ENCODE results near the gene ATP6V1E1.
"Not testable (repeated sequence)": the region's sequence is repeated elsewhere in the genome, so short reads cannot be mapped to it uniquely, and the experiment has no call there.

ATP6V1E1 gene

DNA sequence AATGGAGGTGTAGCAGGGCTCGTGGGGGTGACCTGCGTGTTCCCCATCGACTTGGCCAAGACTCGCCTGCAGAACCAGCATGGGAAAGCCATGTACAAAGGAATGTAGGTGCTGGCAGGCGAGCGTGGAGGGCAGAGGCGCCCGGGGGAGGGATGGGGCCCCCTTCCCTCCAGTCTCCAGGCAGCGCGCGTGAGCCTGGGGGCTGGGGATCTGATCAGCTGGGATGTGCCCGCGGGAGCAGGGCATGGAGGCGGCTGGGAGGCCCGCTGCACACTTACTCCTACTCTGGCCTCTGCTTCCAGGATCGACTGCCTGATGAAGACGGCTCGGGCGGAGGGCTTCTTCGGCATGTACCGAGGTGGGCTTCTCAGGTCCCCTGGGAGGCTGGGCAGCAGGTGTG is 47.5 kb downstream of the ATP6V1E1 start:
- DNase-seq (ENCODE audit: low read depth, low spot score): no peak

DNA sequence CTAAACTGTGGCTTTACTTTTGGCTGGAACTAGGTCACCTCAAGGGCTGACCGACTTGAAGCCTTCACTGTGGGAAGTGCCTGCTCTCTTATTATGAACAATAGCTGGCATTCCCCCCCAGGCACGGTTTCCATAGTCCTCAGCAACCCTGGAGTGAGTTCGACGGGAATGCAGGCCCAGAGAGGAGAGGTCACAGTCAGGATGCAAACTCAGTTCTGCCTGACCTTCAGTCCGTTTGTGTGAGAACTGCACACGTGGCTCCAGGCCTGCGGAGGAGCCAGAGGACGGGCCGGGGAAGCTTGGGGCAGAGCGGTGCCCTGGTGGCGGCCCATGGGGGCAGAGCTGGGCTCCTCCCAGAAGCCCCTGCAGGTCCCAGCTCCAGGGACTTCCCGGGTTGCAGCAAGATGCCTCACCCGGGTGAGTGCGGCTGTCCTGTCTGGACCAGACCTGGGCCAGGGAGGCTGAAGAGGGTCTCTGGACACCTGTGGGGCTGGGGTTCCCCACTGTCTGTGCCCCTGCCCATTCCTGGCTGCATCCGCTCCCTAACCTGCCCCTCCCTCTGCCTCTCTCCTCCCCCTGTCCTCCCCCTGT is 48.0 kb downstream of the ATP6V1E1 start:
- no peak for DNase-seq (ENCODE audit: low read depth, low spot score)

GRCh38 chr22:17579535-17579981 is 49.0 kb downstream of the ATP6V1E1 start:
- no peak for DNase-seq (ENCODE audit: low read depth, low spot score)

DNA sequence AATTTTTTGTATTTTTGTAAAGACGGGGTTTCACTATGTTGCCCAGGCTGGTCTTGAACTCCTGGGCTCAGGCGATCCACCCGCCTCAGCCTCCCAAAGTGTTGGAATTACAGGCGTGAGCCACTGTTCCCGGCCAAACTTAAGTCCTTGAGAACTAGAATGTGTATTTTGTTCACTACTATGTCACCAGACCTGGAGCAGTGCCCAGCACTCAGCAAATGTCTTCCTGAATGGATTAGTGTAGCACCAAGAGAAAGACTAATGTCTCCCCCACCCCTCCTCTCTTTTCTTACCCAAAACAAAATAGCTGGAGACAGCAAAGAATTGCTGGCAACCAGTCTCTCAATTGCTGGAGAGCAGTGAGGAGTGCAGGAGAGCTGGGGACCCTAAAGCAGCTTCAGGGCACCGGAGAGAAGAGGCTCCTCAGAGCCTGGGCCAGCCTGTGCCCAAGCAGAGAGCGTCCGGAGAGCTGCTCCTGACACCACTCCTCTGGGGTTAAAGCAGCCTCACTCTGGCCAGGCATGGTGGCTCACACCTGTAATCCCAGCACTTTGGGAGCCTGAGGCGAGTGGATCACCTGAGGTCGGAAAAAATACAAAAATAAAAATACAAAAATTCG is 50.3 kb downstream of the ATP6V1E1 start:
- DNase-seq (ENCODE audit: low read depth, low spot score): no peak

DNA sequence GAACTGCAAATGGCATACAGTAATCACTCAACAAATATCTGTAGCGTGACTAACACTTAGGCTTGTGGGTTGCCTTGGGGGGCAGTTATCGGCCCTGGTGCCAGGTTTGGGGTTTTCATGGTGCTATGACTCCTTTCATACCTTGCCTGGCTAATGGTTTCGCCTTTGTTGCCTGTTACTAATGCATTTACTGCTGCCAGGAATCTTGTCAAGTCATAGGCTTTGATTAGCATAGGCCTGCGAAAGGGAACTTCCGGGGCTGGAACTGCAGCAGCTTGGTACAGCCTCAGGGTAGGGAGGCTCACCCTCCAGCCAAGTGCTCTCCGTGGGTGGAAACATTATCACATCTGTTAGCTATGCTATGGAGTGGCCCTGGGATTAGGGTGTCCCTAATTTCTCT is 52.1 kb downstream of the ATP6V1E1 start:
- no peak for DNase-seq (ENCODE audit: low read depth, low spot score)

DNA sequence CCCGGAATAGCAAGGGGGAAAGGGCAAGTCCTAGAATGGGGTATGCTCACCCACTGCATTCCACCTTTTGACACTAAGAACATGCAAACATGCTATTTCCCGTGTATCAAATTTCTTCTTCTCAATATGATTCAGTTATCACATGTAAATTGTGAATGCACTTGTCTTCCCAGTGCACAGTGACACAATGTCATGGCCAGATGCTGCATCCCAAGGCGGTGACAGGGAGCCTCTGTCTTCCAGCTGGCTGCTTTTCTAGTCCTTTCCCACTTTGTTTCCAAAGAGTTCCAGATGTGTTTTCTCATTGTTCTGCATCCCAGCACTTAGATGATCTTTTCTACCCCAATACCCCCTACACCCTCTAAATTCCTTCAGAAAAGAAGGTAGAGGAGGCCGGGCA is 52.9 kb downstream of the ATP6V1E1 start:
- DNase-seq (ENCODE audit: low read depth, low spot score): no peak

- no peak for DNase-seq (ENCODE audit: low read depth, low spot score)
Measured at GRCh38 chr22:17575151-17575550, 53.4 kb downstream of the ATP6V1E1 start.

GRCh38 chr22:17570851-17571631 is 57.5 kb downstream of the ATP6V1E1 start:
- no peak for DNase-seq (ENCODE audit: low read depth, low spot score)

- DNase-seq (ENCODE audit: low read depth, low spot score): no peak
Measured at GRCh38 chr22:17569971-17570511, 58.5 kb downstream of the ATP6V1E1 start.

DNA sequence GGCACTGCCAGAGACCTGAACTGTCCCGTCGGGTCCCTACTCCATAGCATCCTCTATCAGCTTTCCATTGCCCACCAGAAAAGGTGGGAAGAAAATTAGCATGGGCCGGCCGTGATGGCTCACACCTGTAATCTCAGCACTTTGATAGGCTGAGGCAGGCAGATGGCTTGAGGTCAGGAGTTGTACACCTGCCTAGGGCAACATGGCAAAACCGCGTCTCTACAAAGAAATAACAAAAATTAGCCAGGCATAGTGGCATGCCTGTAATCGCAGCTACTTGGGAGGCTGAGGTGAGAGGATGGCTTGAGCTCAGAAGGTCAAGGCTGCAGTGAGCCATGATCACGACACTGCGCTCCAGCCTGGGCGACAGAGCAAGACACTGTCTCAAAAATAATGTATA is 61.8 kb downstream of the ATP6V1E1 start:
- DNase-seq (ENCODE audit: low read depth, low spot score): no peak

DNA sequence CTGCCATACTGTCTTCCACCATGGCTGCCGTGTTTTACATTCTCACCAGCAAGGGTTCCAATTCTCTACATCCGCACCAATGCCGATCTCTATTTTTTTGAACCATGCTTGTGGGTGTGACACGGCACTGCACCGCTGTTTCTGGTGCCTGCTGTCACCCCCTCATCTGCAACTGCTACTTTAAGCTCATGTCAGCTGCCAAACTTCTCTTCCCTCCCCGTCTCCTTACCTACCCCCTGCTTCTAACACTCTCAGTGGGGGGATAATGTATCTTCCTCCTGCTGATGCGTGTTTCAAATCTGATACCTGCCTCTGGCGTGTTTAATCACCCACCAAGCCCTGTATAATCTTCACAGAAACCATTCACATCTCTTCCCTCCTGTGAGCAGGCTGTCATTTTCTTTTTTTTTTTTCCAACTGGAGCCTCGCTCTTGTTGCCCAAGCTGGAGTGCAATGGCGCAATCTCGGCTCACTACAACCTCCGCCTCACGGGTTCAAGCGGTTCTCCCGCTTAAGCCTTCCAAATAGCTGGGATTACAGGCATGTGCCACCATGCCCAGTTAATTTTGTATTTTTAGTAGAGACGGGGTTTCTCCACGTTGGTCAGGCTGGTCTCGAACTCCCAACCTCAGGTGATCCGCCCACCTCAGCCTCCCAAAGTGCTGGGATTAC is 62.4 kb downstream of the ATP6V1E1 start:
- DNase-seq (ENCODE audit: low read depth, low spot score): not testable (repeated sequence)

- DNase-seq (ENCODE audit: low read depth, low spot score): no peak
Measured at GRCh38 chr22:17563936-17564391, 64.6 kb downstream of the ATP6V1E1 start.

GRCh38 chr22:17562906-17563870 is 65.4 kb downstream of the ATP6V1E1 start, which contains the start of gene SLC25A18:
TSS of gene SLC25A18 (plus strand) at chr22:17563498. CDS start at chr22:17579945, 16,447 bp downstream.
- no peak for DNase-seq (ENCODE audit: low read depth, low spot score)

DNA sequence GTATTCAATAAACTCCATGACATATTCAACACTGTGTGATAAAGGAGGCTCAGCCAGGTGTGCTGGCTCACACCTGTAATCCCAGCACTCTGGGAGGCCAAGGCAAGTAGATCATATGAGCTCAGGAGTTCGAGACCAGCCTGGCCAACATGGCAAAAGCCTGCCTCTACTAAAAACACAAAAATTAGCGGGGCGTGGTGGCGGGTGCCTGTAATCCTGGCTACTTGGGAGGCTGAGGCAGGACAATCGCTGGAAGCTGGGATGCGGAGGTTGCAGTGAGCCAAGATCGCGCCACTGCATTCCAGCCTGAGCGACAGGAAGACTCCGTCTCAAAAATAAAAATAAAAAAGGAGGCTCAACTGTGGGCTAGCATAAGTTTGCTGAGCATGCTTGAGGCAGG is 69.4 kb downstream of the ATP6V1E1 start:
- no peak for DNase-seq (ENCODE audit: low read depth, low spot score)

GRCh38 chr22:17554814-17555213 is 73.7 kb downstream of the ATP6V1E1 start:
- DNase-seq (ENCODE audit: low read depth, low spot score): no peak

- no peak for DNase-seq (ENCODE audit: low read depth, low spot score)
Measured at GRCh38 chr22:17552737-17553136, 75.8 kb downstream of the ATP6V1E1 start.

DNA sequence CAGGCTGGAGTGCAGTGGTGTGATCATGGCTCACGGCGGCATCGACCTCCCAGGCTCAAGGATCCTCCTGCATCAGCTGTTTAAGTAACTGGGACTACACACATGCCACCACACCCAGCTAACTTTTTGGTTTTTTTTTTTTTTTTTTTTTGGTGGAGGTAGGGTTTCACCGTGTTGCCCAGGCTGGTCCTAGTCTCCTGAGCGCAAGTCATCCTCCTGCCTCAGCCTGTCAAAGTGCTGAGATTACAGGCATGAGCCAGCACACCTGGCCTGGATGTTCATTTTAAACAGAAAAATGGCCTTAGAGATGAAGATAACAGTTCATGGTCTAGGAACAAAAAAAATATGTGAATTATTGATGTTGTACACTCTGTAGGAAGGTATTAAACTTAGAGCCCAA is 78.9 kb downstream of the ATP6V1E1 start:
- DNase-seq (ENCODE audit: low read depth, low spot score): no peak

DNA sequence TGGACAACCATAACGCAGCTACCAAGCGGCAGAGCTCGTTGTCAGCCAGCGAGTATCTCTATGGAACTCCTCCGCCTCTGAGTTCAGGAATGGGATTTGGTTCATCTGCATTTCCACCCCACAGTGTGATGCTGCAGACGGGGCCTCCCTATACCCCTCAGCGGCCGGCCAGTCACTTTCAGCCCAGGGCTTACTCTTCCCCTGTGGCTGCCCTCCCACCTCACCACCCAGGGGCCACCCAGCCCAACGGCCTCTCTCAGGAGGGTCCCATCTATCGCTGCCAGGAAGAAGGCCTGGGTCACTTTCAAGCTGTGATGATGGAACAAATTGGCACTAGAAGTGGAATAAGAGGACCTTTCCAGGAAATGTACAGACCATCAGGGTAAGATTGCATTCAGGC is 79.4 kb downstream of the ATP6V1E1 start:
- no peak for DNase-seq (ENCODE audit: low read depth, low spot score)

DNA sequence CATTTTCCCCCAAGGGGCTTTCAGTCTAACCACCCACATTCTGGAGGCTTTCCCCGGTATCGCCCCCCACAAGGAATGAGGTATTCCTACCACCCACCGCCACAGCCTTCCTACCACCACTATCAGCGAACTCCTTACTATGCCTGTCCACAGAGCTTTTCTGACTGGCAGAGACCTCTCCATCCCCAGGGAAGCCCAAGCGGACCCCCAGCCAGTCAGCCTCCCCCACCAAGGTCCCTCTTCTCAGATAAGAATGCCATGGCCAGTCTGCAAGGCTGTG is 79.9 kb downstream of the ATP6V1E1 start:
- no peak for DNase-seq (ENCODE audit: low read depth, low spot score)

- DNase-seq (ENCODE audit: low read depth, low spot score): no peak
Measured at GRCh38 chr22:17548010-17548755, 80.4 kb downstream of the ATP6V1E1 start.

All from iPS DF 19.7 (cell line).